COLO668 (cell line): Measurements from ENCODE around the gene CAPN8.

ENCODE experiments used
- DNase-seq: peaks from one replicate; lab custom pipeline; 2025; ENCODE audit not compliant: unreplicated experiment; lab: John Stamatoyannopoulos, UW

CAPN8 gene

GRCh38 chr1:223665592-223666312 is at the start of gene CAPN8:
Gene CAPN8 (minus strand): TSS chr1:223665701. CDS start chr1:223665646, 55 bp downstream.
- peak; percentile 72 for DNase-seq

GRCh38 chr1:223714849-223715603 is 49.5 kb upstream of the CAPN8 start:
- DNase-seq = peak; percentile 50

GRCh38 chr1:223714421-223714724 is 48.9 kb upstream of the CAPN8 start:
- no peak for DNase-seq

- peak; percentile 42 for DNase-seq
Measured at GRCh38 chr1:223713546-223714420, 48.3 kb upstream of the CAPN8 start.

- DNase-seq = peak; percentile 71
Measured at GRCh38 chr1:223712850-223713474, 47.5 kb upstream of the CAPN8 start.

- peak; percentile 93 for DNase-seq
Measured at GRCh38 chr1:223712194-223712849, 46.8 kb upstream of the CAPN8 start, which contains the start of gene CAPN2. Gene CAPN2 (plus strand): TSS chr1:223712539. CDS start chr1:223712641, 102 bp downstream.

GRCh38 chr1:223711747-223712193 is 46.3 kb upstream of the CAPN8 start:
- no peak for DNase-seq

- DNase-seq = no peak
Measured at GRCh38 chr1:223711173-223711572, 45.7 kb upstream of the CAPN8 start.

GRCh38 chr1:223710179-223711133 is 45.0 kb upstream of the CAPN8 start:
- DNase-seq = no peak

- DNase-seq = no peak
Measured at GRCh38 chr1:223709598-223709997, 44.1 kb upstream of the CAPN8 start.

- no peak for DNase-seq
Measured at GRCh38 chr1:223708651-223709268, 43.3 kb upstream of the CAPN8 start.

GRCh38 chr1:223708001-223708359 is 42.5 kb upstream of the CAPN8 start:
- DNase-seq = peak; percentile 66

- DNase-seq = peak; percentile 88
Measured at GRCh38 chr1:223707256-223708000, 41.9 kb upstream of the CAPN8 start.

GRCh38 chr1:223706077-223706973 is 40.8 kb upstream of the CAPN8 start:
- peak; percentile 40 for DNase-seq

- no peak for DNase-seq
Measured at GRCh38 chr1:223704921-223705878, 39.7 kb upstream of the CAPN8 start.

- no peak for DNase-seq
Measured at GRCh38 chr1:223703668-223704013, 38.1 kb upstream of the CAPN8 start.
